MCF 10A (cell line): Measurements from ENCODE around the gene C1QC. TPM values are rescaled to one million over a fixed set of nuclear protein-coding genes. Genes with fewer than 3 reads are reported as not detected.

Source experiments
- BruUV-seq: library from RNA; stranded (reverse); fragments of 400-500 nt; replicated peaks from 2 replicates; lab custom pipeline; 2021; lab: Mats Ljungman, UMichigan
- CTCF ChIA-PET: fragments of 300-600 bp; sonication (Branson Sonifier 250); formaldehyde crosslinking; extraction: SDS; loops from one replicate; lab custom pipeline; 2021; ENCODE audit warnings: antibody characterized with exemption, inconsistent platforms; lab: Yijun Ruan, JAX
- POLR2A ChIA-PET: fragments of 300-600, 350-650 bp; sonication (Branson Sonifier 250); formaldehyde crosslinking; extraction: SDS; loops from one replicate; lab custom pipeline; 2020; ENCODE audit warnings: antibody characterized with exemption, inconsistent platforms; lab: Yijun Ruan, JAX
- DNase-seq: peaks from one replicate; pipeline ENCODE4 v3.0.0-alpha.2; 2018; ENCODE audit not compliant: unreplicated experiment
- H3K27ac Mint-ChIP-seq: one replicate; pipeline ENCODE4 v1.8.0; 2022; ENCODE audit warnings: mild to moderate bottlenecking, low read depth, mixed read lengths; ENCODE audit not compliant: unreplicated experiment
- H3K27me3 Mint-ChIP-seq: one replicate; pipeline ENCODE4 v1.8.0; 2022; ENCODE audit warnings: mixed read lengths; ENCODE audit not compliant: insufficient read depth, unreplicated experiment
- H3K36me3 Mint-ChIP-seq: one replicate; pipeline ENCODE4 v1.8.0; 2022; ENCODE audit warnings: mild to moderate bottlenecking, moderate library complexity, mixed read lengths; ENCODE audit not compliant: insufficient read depth, unreplicated experiment
- H3K4me1 Mint-ChIP-seq: one replicate; pipeline ENCODE4 v1.8.0; 2022; ENCODE audit warnings: mixed read lengths; ENCODE audit not compliant: insufficient read depth, unreplicated experiment
- H3K4me3 Mint-ChIP-seq: one replicate; pipeline ENCODE4 v1.8.0; 2022; ENCODE audit warnings: mild to moderate bottlenecking, moderate library complexity, mixed read lengths; ENCODE audit not compliant: unreplicated experiment
- H3K9me3 Mint-ChIP-seq: one replicate; pipeline ENCODE4 v1.8.0; 2022; ENCODE audit warnings: mixed read lengths; ENCODE audit not compliant: unreplicated experiment
- CTCF ChIP-seq: fragments of 200-600 bp; IDR thresholded peaks from one replicate; pipeline ENCODE4 v1.8.0; 2022; ENCODE audit warnings: antibody characterized with exemption, mild to moderate bottlenecking; ENCODE audit not compliant: unreplicated experiment
- intact Hi-C: fragments of 100-400 bp; cut with micrococcal nuclease; formaldehyde crosslinking; loops from 2 replicates; pipeline ENCODE4 v1.14.1; 2022
- total RNA-seq: library from RNA; stranded (reverse); gene quantifications from 2 replicates; pipeline ENCODE4 v1.2.3, GENCODE V29; 2022

Gene C1QC
- total RNA-seq, 1 experiment from 2014 or later = not detected

GRCh38 chr1:22618056-22618455 is 25.4 kb upstream of the C1QC start:
- H3K9me3 Mint-ChIP-seq = no peaks in the 10 kb centered on the region
- no peak overlapping the region for H3K4me3 Mint-ChIP-seq
- no peak overlapping the region for H3K27ac Mint-ChIP-seq
- no peaks in the 10 kb centered on the region for H3K36me3 Mint-ChIP-seq
- no peak for TF ChIP-seq CTCF
- ChIA-PET CTCF (no interaction called here), POLR2A (no interaction called here)
- DNase-seq = no peak
- no peaks in the 10 kb centered on the region for H3K4me1 Mint-ChIP-seq
- H3K27me3 Mint-ChIP-seq = peaks cover 88% of the 10 kb centered on the region
- BruUV-seq = no TSS peak
- intact Hi-C loops = no loop called here

GRCh38 chr1:22619252-22619651 is 24.2 kb upstream of the C1QC start:
- H3K27me3 Mint-ChIP-seq = peaks cover 95% of the 10 kb centered on the region
- no TSS peak for BruUV-seq
- no peak overlapping the region for H3K4me3 Mint-ChIP-seq
- no peaks in the 10 kb centered on the region for H3K9me3 Mint-ChIP-seq
- ChIA-PET POLR2A (no interaction called here), CTCF (no interaction called here)
- intact Hi-C loops = no loop called here
- peak; percentile 8 for DNase-seq
- no peaks in the 10 kb centered on the region for H3K4me1 Mint-ChIP-seq
- H3K36me3 Mint-ChIP-seq = no peaks in the 10 kb centered on the region
- no peak for TF ChIP-seq CTCF
- no peak overlapping the region for H3K27ac Mint-ChIP-seq

- CTCF ChIA-PET = no interaction called here
- DNase-seq = no peak
- no TSS peak for BruUV-seq
- Mint-ChIP-seq H3K4me1 (no peaks in the 10 kb centered on the region), H3K36me3 (no peaks in the 10 kb centered on the region), H3K9me3 (no peaks in the 10 kb centered on the region), H3K4me3 (no peak overlapping the region), H3K27me3 (peaks cover 95% of the 10 kb centered on the region), H3K27ac (no peak overlapping the region)
- TF ChIP-seq CTCF = no peak
- intact Hi-C loops = no loop called here
- POLR2A ChIA-PET = no interaction called here
Measured at GRCh38 chr1:22619798-22620197, 23.6 kb upstream of the C1QC start.

- Mint-ChIP-seq H3K4me1 (no peaks in the 10 kb centered on the region), H3K27ac (no peak overlapping the region), H3K27me3 (peaks cover 91% of the 10 kb centered on the region), H3K4me3 (no peak overlapping the region), H3K36me3 (no peaks in the 10 kb centered on the region), H3K9me3 (no peaks in the 10 kb centered on the region)
- TF ChIP-seq CTCF = no peak
- DNase-seq = no peak
- intact Hi-C loops = no loop called here
- POLR2A ChIA-PET = no interaction called here
- no TSS peak for BruUV-seq
- CTCF ChIA-PET = interaction anchor here (0.6 to 1.9 kb wide), 2 partner anchors 21 to 210 kb away, joined by 3 to 4 read pairs; no protein-coding TSS in a partner anchor
Measured at GRCh38 chr1:22621761-22622160, 21.7 kb upstream of the C1QC start.
